GM21360 (cell line): ENCODE results near the gene LCN15.
"Not testable (repeated sequence)": the region's sequence is repeated elsewhere in the genome, so short reads cannot be mapped to it uniquely, and the experiment has no call there.

Experiments
- ATAC-seq: cut with Tn5 transposase; IDR thresholded peaks from one replicate; pipeline ENCODE4 v1.9.1; 2021; ENCODE audit warnings: mild to moderate bottlenecking, moderate library complexity; ENCODE audit not compliant: unreplicated experiment

The LCN15 gene

DNA sequence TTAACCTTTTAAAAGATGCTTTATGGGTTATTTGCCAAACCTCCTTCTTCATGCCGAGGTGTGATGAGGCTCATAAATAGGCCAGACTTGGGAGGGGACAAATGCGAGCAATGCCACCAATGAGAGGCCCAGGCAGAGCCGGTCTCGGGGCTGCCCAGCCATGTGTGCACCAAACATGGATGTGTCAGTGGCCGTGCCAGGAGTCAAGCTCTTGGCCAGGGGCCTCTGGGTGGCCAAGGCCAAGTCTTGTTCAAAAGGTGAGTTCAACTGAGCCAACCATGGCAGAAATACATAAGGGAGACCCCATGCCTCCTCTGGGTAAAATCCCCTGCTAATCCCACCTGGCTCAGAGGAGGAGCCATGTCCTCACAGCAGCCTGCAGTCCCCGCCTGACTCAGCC, 10.9 kb upstream of the LCN15 start:
- no peak for ATAC-seq

DNA sequence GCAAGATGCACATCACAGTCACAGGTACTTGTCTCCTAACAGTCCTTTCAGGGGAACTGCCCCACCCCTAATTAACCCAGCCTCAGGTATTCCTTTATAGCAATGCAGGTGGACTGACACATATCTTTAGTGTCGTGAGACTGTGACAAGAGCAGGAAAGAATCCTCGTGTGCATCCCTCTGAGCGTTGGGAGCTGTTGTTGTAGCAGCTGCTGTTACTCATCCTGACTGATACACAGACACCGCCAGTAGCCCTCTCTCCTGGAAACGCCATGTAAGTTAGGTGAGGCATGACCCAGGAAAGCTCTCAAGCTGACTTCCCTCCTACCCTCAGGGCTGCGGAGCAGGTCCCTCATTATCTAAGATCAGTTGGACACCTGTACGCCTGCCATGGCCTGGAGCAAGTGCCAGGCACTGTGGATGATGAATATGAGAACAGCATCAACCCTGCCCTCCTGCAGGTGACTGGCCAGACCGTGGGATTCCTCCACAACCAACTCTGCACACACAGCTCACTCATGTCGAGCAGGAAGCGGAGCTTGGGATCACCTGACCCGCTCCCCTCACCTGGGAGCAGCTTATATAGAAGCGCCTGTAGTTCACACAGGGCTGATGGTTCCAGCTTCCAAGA, 10.2 kb upstream of the LCN15 start:
- ATAC-seq, result no peak

DNA sequence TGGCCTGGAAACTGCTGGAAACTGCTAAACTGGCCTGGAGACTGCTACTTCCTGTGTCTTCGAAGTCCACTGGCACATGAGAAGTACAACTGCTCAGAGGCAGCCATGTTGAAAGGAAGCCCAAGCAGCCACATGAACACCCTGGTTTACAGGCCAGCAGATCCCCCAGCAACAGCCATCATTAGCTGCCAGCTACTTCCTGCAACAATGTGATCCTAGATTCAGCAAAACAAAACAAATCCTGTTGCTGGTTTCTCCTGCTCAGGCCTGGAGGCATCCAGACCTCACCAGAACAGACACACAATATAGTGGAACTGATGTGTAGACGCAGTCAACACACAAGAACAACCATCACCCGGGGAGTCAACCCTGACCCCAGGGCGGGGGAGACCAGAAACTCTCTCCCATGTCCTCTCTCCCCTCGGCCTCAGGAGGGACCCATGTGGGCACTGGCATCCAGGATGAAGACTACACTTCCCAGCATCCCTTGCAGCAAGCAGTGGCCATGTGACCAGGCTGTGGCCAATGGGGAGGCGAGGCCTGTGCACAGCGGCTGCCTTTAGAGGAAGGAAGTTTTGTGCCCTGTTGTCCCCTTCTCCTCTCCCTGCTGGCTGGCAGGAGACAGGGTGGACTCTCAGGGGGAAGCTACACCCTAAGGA, 9.2 kb upstream of the LCN15 start:
- ATAC-seq, result no peak

DNA sequence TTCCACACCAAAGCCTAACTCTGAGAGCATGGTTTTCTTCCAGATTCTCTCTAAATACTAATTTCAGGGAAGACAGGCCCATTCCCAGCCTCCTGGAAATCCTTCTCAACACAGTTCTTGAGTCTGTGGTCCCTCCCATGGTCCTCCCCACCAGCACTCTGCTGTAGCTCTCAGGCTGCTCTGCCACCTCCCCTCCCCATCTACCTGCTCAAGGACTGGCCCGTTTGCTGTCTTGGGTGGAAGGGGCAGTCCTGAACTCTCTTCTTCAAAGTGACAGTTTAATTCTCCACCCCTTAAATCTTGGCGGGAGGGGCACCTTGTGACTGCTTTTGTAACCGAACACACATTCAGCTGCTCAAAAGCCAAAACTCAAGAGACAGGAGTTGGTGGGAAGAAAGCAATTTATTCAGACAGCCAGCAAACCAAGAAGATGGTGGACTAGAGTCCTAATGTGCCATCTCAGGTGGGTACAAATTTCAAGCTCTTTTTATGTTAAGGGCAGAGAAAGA, 7.6 kb upstream of the LCN15 start:
- ATAC-seq, result no peak

DNA sequence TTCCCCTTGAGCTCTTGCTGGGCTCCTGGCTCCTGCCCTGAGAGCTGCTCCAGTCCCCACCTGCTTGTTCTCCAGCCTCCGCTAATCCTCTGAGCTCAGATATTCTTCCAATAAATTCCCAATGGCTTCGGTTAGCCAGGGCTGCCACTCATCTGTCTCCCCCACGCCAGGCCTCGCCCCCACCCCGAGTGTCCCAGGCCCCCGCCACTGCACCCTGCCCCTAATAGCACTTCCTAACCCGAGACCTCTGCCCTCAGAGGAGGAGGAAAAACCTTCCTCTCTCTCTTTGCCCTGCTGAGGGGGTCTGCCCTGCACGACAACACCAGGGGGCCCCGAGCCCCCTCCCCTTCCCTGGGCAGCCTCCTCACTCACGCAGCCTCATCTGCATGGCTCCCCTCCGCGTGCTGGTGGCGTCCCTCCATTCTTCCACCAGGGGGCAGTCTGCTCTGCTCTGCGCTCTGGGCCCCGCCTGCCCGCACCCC, 5.4 kb upstream of the LCN15 start:
- ATAC-seq, result no peak

DNA sequence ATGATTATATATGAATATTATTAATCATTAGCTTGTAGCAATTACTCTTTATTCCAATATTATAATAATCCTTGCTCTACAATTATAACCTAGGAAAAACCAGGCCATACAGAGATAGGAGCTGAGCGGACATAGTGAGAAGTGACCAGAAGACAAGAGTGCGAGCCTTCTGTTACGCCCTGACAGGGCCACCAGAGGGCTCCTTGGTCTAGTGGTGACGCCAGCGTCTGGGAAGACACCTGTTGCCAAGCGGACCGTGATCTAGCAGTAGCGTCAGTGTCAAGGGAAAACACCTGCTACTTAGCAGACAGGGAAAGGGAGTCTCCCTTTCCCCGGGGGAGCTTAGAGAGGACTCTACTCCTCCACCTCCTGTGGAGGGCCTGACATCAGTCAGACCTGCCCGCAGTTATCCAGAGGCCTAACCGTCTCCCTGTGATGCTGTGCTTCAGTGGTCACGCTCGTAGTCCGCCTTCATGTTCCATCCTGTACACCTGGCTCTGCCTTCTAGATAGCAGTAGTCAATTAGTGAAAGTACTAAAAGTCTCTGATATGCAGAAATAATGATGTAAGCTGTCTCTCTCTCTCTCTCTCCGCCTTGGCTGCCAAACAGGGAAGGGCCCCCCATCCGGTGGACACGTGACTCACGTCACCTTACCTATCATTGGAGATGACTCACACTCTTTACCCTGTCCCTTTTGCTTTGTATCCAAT, 2.2 kb upstream of the LCN15 start:
- ATAC-seq, result not testable (repeated sequence)

DNA sequence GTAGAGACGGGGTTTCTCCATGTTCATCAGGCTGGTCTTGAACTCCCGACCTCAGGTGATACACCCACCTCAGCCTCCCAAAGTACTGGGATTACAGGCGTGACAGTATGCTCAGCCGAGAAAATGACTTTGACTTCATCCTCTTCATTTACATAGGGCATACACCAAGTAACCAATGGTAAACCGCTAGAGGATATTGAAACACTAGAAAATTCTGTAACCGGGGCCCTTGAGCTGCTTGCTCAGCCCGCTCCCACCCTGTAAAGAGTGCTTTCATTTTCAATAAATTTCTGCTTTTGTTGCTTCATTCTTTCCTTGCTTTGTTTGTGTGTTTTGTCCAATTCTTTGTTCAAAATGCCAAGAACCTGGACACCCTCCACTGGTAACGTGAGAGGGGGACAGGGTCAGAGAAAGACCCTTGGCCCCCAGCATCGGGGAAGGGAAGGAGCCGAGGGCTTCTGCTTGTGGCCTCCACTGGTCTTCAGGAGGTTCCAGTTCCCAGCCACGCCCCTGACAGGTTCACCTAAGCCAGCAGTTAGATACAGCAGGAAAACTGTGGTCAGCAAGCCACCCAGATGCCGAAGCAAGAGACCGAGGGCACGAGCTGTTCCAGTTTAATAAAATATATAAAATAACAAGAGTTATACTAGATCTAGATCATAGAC, 1.6 kb upstream of the LCN15 start:
- ATAC-seq, result peak; percentile 47

DNA sequence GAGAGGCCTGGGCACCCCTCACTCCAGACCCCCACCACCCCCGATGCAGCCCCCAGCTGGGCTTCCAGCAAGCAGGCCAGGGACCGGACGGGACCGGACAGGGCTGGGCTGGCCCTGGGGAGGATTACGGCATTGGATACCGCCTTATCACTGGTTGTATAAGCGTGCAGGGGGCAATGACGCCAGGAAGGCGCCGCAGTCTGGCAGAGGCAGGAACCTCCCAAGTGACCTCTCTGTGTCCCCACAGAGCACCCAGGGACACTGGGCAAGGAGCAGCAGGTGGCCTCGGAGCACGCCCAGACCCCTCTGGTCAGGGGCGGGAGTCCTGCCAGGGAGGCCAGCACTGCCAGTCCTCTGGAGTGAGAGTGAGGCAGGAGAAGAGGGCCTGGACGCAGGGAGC, 723 bp upstream of the LCN15 start:
- no peak for ATAC-seq

DNA sequence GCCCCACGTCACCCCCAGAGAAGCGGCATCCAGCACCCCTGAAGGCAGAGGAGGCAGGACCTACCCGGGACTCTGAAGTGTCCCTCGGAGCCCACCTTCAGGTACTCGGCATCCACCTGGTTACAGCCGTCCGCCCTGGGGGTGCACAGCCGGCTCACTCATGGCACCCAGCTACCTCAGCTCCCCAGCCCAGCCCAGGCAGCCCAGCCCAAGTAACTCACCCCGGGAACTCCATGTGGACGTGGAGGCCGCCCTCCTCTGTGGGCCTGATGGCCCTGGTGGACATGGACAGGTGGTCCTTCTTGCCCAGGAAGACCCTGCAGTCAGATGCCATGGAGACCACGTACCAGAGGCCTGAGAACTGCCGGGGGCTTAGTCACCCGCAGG, 676 bp downstream of the LCN15 start:
- ATAC-seq, result no peak

DNA sequence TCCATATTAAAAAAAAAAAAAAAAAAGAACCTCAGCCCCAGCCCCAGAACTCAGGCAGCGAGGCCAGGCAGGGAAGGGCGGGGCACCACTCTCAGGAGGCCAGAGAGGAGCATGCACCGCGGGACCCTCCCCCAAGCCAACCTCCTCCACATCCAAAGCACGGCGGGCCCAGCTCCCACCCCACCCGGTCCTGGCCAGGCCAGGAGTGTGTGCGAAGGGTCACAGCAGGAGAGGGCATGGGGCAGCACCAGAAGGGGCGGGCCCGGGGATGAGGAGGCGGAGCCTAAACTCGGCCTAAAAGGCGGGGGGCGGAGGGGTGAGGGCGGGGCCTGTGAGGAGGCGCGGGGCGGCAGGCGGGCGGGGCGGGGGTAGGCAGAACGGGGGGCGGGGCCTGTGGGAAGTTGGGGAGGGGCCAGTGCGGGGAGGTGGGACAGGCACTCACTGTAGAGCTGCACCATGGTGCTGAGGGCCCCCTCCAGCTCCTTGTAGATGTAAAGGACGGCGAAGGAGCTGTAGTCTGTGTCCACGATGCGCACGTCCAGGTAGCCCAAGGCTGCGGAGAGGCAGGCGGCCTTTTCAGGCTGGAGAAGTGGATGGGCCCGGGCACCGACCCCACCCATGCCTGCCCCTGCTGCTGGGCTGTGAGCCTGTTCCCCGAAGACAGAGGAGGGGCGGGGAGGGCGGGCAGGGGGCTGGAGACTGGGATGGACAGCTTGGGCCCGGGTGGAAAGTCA, 1.2 kb downstream of the LCN15 start:
- no peak for ATAC-seq

DNA sequence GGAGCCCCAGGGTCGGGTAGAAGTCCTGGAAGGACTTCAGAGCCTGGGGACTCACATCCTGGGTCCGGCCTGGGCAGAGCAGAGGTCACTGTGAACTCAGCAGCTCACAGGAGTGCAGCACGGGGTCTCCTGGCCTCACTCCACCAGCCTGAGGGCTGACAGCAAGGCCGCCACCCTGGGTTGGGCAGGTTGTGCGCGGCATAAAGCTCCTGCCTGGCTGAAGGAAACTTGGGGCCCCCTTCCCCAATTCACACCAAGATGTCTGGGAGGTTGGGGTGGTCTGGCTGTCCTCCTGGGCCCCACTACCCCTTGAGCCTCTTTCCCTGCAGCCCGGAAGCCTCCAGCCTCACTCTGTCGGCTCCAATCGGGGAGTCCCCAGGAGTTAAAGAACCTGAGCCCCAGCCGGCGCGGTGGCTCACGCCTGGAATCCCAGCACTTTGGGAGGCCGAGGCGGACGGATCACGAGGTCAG, 2.1 kb downstream of the LCN15 start:
- no peak for ATAC-seq

DNA sequence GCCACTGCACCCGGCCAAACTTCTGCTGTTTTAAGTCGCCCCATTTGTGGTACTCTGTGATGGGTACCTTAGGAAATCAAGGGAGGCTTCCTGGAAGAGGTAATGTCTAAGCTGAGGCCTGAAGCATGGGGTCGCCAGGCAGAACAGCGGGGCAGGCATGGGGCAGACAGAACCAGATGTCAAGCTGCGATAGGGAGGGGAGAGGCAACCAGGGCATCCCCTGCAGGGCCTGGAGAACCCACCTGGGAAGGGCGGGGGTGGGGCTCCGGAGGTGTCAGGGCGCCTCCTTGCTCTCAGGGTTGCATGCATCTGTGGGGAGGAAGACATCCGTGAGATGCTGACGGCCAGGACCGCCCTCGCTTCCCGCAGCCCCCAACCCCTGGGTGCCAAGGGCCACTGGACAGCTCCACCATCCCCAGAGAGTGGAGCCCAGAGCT, 2.8 kb downstream of the LCN15 start:
- no peak for ATAC-seq

DNA sequence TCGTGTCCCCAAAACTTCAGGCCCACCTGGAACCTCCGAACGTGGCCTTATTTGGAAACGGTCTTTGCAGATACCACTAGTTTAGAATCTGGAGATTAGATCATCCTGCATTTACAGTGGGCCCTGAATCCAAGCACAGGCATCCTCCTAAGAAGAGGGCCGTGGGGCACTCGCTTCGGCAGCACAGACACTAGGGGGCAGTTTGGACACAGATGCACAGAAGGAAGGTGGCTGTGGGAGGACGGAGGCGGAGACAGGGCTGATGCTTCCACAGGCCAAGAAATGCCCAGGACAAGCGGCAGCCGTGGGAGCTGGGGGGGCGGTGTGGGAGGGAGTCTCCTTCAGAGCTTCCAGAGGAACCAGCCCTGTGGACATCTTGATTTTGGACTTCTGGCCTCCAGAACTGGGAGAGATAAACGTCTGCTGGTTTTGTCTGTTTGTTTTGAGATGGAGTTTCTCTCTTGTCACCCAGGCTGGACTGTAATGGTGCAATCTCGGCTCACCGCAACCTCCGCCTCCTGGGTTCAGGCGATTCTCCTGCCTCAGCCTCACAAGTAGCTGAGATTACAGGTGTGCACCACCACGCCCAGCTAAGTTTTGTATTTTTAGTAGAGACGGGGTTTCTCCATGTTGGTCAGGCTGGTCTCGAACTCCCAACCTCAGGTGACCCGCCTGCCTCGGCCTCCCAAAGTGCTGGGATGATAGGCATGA, 3.3 kb downstream of the LCN15 start:
- ATAC-seq, result not testable (repeated sequence)

DNA sequence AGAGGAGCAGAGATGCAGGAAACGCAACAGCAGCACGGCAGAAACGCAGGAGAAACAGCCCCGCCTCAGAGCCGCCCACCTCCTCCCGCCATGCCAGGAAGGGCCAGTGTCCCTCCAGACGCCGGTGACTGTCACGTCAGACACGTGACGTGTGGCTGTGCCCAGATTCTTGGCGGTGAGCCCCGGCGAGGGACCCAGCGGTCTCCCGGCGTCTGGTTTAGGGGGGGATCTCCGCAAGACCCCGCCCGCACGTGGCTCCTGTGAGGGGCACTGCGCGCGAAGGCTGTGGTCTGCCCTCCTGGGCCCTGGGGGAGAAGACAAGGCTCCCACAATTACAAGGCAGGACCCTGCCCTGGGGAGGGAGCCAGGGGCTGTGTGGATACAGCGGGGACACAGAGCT, 3.9 kb downstream of the LCN15 start:
- ATAC-seq, result no peak

DNA sequence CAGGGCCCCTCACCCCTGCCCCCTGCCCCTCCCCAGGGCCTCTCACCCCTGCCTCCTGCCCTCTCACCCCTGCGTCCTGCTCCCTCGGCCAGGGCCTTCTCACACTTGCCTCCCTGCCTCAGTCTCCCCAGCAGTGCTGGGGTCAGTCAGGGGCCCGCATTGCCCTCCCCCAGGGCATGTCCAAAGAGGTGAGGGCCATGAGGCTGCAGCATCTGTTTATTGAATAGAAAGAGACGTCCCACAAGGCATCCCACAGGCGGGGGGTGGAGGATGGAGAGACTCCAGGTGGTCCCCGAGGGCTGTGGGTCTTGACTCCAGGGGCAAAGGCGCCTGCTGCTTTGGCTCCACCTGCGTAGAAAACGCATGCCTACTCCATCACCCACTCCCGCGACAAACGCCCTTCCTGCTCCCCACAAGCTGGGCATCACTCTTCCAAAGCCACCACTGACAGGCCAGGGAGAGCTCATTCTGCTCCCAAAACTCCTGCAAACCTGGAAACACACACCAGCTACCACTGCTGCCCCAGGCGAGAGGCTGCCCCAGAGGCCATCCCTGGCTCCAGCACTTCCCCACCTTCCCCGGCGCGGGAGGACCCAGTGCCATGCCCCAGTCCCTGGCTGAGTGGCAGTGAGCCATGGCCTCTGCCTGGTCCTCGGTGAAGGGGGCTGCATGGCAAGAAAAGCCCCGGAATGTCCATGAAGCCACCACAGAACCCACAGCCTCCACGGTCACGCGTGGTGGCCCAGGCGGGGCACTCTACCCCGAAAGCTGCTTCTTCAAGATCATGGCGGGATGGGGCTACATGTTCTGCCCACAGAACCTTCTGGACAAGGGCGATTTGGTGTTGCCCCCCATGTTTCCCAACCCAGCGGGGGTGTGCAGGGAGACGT, 4.6 kb downstream of the LCN15 start:
- ATAC-seq, result no peak

DNA sequence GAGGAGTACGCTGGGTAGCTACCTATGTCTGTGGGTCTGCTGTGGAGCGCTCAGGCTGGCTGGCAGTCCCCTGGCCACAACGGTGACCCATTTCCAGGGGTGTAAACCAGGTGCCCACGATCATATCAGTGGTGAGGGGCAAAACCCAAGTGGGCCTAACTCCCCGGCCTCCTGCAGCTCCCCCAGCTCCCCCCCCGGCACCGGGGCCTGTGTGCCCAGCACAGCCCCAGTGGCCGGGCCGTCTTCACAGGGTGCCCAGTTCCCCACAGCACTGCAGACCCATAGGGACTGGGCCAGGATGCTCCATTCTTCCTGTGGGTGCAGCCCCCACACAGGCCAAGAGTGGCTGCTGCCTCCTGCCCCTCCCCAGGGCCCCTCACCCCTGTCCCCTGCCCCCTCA, 5.3 kb downstream of the LCN15 start:
- ATAC-seq, result no peak

DNA sequence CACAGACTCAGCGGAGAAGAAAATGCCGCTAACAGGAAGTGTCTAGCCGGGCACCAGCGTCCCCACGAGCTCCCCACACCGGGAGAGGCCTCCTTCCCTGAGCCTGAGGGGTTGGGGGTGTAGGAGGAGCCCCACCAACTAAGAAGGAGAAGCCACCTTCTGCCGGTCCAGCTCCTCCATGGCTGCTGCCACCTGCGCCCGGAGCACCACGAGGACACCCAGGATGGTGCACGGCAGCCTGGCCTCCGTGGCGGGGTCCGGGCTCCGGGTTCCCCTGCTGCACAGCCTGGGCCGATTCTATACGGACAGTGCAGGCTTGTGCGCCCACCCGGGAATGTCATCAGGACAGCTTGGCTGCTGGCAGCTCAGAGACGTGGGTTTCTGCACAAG, 6.6 kb downstream of the LCN15 start:
- no peak for ATAC-seq

DNA sequence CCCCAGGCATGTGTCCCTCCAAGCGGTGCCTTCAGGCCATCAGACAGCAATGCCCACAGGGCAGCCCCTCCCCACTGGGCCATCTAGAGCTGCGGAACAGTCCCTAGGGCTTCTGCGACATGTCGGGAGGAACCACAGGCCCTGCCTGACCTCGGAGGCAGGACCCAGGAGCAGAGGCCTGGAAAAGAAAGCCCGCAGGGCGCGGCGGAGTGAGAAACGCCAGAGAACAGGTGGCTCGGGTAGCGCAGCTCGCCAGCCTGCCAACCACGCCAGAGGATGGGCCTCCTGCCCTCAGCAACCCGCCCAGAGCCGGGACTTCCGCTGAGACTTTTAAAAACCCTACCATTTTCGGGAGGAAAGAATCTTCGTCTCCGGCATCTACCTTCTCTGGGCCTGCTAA, 7.0 kb downstream of the LCN15 start:
- ATAC-seq, result no peak

DNA sequence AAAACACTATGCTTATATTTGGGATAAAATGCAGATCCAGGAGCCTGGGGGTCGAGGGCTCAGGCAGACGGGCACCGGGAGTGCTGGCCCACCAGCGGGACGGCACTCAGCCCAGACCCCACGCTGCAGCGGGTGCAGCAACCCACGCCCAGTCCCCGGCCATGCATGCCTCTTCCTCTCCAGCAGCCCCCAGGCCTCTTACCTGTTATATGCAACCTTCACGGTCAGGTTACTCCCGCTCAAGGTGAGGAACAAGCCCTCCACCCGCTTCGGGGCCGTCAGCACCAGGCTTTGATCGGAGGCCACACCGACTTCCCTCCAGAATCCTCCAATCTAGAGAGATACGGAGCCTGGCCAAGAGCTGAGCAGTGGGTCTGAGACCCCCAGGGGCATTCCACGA, 7.5 kb downstream of the LCN15 start:
- ATAC-seq, result no peak
